Measurements from ENCODE around the gene ATXN7L3. TPM values are rescaled to one million over a fixed set of nuclear protein-coding genes. Genes with fewer than 3 reads are reported as not detected.
A peak's percentile ranks its signal among the peaks of the same experiment; 100 is the strongest.

Gene ATXN7L3
- total RNA-seq, 2 donors from 2014 or later, result 46.5 to 55.8 TPM

DNA sequence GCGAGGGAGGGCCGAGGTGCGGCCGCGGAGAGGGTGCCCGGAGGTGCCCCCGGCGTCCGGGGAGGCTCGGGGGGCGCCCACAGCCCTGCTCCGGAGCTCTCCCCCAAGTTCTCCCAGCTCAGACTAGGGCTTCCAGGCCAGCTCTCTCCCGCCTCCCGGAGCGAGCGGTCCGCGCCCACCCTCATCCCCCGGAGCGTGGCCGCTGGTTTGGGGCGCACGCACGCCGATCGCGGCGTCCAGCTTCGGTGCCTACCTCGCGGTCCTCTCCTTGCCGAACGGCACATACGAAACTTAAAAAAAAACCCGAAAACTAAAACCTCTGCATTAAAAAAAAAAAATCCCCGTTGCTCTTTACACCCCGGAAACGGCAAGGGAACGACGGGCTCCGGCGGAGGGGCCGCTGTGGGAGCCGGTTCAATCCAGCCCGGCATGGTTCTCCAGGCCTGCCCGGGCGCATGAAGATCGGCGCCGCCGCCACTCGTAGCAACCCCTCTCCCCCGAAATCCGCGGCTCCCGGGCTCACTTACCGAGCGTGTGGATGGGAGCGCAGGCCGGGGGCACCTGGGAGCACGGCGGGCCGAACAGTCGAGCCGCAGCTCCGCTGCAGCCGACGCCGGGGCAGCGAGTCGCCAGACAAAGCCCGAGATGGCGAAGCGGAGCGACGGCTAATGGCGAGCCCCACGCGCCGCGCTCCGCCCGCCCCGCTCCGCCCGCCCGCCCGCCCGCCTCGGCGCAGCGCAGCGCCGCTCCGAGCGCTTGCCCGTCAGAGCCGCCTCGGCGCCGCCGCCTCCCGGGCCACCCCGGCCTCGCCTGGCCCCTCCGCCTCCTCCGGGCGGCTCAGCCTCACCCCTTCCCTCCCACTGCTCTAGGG lies 20.8 kb upstream of the ATXN7L3 start:
- no peak for ATAC-seq (ENCODE audit: insufficient number of reproducible peaks, low FRiP score, low read depth)
- no peaks in the 10 kb centered on the region for H3K9me3 ChIP-seq
- peaks cover 7% of the 10 kb centered on the region for H3K36me3 ChIP-seq
- H3K4me3 ChIP-seq, result peak overlapping the region; percentile 89
- TF ChIP-seq, protein P1, sequence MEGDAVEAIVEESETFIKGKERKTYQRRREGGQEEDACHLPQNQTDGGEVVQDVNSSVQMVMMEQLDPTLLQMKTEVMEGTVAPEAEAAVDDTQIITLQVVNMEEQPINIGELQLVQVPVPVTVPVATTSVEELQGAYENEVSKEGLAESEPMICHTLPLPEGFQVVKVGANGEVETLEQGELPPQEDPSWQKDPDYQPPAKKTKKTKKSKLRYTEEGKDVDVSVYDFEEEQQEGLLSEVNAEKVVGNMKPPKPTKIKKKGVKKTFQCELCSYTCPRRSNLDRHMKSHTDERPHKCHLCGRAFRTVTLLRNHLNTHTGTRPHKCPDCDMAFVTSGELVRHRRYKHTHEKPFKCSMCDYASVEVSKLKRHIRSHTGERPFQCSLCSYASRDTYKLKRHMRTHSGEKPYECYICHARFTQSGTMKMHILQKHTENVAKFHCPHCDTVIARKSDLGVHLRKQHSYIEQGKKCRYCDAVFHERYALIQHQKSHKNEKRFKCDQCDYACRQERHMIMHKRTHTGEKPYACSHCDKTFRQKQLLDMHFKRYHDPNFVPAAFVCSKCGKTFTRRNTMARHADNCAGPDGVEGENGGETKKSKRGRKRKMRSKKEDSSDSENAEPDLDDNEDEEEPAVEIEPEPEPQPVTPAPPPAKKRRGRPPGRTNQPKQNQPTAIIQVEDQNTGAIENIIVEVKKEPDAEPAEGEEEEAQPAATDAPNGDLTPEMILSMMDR (IDR thresholded peaks at IDR 0.05), result no peak
- DNase-seq (ENCODE audit: low spot score), result no peak
- H3K27ac ChIP-seq, result peak overlapping the region; percentile 95 to 96
- peaks cover 26 to 41% of the 10 kb centered on the region in 2 donors for H3K4me1 ChIP-seq (ENCODE audit: control insufficient read depth in 1 of 2, low read depth in 2 of 2)
- no peaks in the 10 kb centered on the region for H3K27me3 ChIP-seq (replicated peaks; ENCODE audit: insufficient read depth)

DNA sequence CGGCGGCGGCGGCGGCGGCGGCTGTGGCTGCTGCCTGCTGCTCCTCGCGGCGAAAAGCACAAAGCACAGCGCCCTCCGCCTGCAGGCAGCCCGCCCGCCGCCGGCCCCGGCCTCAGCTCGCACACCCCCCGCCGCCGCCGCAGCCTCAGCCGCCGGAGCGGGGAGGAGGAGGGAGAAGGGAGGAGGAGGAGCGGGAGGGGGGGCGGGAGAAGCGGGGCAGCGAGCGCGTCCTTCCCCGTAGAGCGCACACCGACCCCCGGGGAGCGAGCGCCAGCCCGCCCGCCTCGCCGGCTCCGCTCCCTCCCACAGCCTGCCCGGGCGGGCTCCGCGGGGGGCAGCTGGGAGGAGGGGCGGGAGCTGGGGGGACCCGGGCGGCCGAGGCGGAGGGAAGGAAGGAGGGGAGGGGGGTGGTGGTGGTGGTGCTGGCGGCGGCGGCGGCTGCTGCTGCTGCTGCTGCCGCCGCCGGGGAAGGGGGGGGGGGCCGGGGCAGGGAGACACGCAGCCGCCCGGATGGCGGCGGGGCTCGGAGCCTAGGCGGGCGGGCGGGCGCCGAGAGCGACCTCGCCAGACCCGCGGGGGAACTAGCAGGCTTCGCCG lies 20.0 kb upstream of the ATXN7L3 start, which contains the start of gene UBTF:
UBTF (minus strand) TSS at position 60 of the 597 bp plus-strand sequence. CDS start 1,446 bp downstream, outside the sequence.
- H3K27me3 ChIP-seq (replicated peaks; ENCODE audit: insufficient read depth), result no peaks in the 10 kb centered on the region
- peak within 1 kb of the TSS; percentile 89 for H3K4me3 ChIP-seq
- peak within 1 kb of the TSS; percentile 95 to 96 for H3K27ac ChIP-seq
- ATAC-seq (ENCODE audit: insufficient number of reproducible peaks, low FRiP score, low read depth) (peak; percentile 1), DNase-seq (ENCODE audit: low spot score) (no peak)
- no peaks in the 10 kb centered on the region for H3K9me3 ChIP-seq
- TF ChIP-seq, protein P1 (IDR thresholded peaks at IDR 0.05), result no peak
- peaks cover 26 to 38% of the 10 kb centered on the region in 2 donors for H3K4me1 ChIP-seq (ENCODE audit: control insufficient read depth in 1 of 2, low read depth in 2 of 2)
- H3K36me3 ChIP-seq, result peaks cover 14% of the 10 kb centered on the region

DNA sequence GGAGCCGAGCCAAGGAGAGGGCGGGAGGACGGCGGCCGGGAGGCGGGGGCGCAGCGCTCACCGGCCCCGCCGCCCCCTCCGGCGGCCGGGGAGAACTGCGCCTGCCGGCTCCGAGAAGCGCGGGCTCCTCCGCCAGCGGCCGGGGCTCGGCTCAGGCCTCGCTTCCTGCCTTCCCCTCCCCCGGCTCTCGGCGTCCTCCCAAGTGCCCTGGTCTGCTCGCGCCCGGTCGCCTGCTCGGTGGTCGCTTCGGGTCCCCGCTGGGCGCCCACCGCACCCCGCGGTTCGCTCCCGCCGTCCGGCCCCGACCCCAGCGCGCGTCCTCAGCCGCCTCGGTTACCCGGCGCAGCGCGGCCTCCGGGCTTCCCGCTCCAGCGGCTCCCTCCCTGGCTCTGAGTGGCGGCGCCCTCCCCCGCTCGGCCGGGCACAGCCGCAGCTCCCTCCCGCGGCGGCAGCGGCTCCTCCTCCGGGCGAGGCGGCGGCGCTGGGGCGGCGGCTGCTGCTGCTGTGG lies 19.5 kb upstream of the ATXN7L3 start:
- TF ChIP-seq, protein P1 (IDR thresholded peaks at IDR 0.05), result peak; percentile 66
- H3K9me3 ChIP-seq, result no peaks in the 10 kb centered on the region
- H3K4me1 ChIP-seq (ENCODE audit: control insufficient read depth in 1 of 2, low read depth in 2 of 2), result peaks cover 26 to 32% of the 10 kb centered on the region in 2 donors
- no peak for DNase-seq (ENCODE audit: low spot score)
- peaks cover 20% of the 10 kb centered on the region for H3K36me3 ChIP-seq
- H3K27me3 ChIP-seq (replicated peaks; ENCODE audit: insufficient read depth), result no peaks in the 10 kb centered on the region
- peak overlapping the region; percentile 95 to 96 for H3K27ac ChIP-seq
- peak overlapping the region; percentile 89 for H3K4me3 ChIP-seq
- ATAC-seq (ENCODE audit: insufficient number of reproducible peaks, low FRiP score, low read depth), result peak; percentile 33

DNA sequence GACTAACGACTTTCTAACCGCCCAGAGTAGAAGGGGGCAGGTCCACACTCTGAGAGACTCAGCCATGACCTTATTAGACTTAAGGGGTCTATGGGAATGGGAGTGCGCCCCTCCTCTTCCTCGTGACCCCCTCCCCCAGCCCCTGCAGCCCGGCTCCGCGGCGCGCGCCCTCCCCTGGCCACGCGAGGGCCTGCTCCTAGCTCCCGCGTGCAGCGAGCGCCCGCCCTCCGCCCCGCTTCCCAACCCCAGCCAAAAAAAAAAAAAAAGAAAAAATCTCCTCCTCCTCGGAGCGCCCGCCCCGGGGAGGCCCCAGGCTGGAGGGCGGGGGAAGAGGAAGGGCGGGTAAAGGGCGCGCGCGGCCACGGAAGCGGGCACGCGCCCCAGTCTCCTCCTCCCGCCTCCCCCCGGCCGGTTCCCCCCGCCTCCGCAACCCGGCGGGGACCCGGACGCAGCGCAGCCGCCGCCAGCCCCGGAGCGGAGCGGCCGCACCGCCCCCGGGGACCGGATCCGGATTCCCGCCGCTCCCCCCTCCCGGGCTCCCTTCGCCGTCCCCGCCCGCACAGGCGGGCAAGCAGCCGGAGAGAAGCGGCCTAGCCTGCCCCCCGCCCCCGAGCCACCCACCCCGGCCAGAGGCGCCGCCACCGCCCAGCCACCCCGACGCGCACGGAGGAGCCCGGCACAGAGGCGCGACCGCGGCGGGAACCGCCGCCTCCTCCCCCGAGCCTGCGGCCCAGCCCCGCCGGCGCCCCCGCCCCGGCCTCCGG lies 18.8 kb upstream of the ATXN7L3 start:
- H3K4me1 ChIP-seq (ENCODE audit: control insufficient read depth in 1 of 2, low read depth in 2 of 2), result peaks cover 20 to 26% of the 10 kb centered on the region in 2 donors
- H3K4me3 ChIP-seq, result peak overlapping the region; percentile 89
- peak overlapping the region; percentile 95 to 96 for H3K27ac ChIP-seq
- ATAC-seq (ENCODE audit: insufficient number of reproducible peaks, low FRiP score, low read depth), result peak; percentile 18
- TF ChIP-seq, protein P1 (IDR thresholded peaks at IDR 0.05), result peak; percentile 60
- H3K36me3 ChIP-seq, result peaks cover 24% of the 10 kb centered on the region
- H3K9me3 ChIP-seq, result no peaks in the 10 kb centered on the region
- DNase-seq (ENCODE audit: low spot score), result no peak
- no peaks in the 10 kb centered on the region for H3K27me3 ChIP-seq (replicated peaks; ENCODE audit: insufficient read depth)
